PC-9 (cell line): Measurements from ENCODE around the gene TAL1. TPM values are rescaled to one million over a fixed set of nuclear protein-coding genes. Genes with fewer than 3 reads are reported as not detected.

Experiments
- BruUV-seq: library from RNA; stranded (reverse); fragments of 400-500 nt; replicated peaks from 2 replicates; lab custom pipeline; 2021; lab: Mats Ljungman, UMichigan
- CTCF ChIA-PET: fragments of 300-600 bp; sonication (Branson Sonifier 250); formaldehyde crosslinking; loops from one replicate; lab custom pipeline; 2022; ENCODE audit warnings: antibody characterized with exemption; lab: Charles Lee
- POLR2A ChIA-PET: fragments of 300-600 bp; sonication (Branson Sonifier 250); formaldehyde crosslinking; loops from one replicate; lab custom pipeline; 2022; ENCODE audit warnings: antibody characterized with exemption; ENCODE audit not compliant: unreplicated experiment; lab: Charles Lee
- DNase-seq, 2 experiments: peaks; one replicate each; pipeline versions ENCODE4 v3.0.0 to v3.0.0-alpha.2; 2015 to 2022; ENCODE audit warnings: mixed read lengths in 1 of 2
- H2AFZ ChIP-seq: fragments of 200-600 bp; sonication (generic); 2 replicates; pipeline ENCODE4 v1.8.1; 2017; ENCODE audit warnings: antibody characterized with exemption
- H3F3A ChIP-seq: fragments of 200-600 bp; sonication (generic); 2 replicates; pipeline ENCODE4 v1.8.1; 2017; ENCODE audit warnings: antibody characterized with exemption, mild to moderate bottlenecking, low read depth; ENCODE audit not compliant: insufficient read depth
- H3K27ac ChIP-seq: fragments of 200-600 bp; sonication (generic); 2 replicates; pipeline ENCODE4 v1.6.1; 2016; ENCODE audit warnings: mixed run types
- H3K27me3 ChIP-seq: fragments of 200-600 bp; sonication (generic); 2 replicates; pipeline ENCODE4 v1.6.1; 2016; ENCODE audit warnings: low read depth, mixed run types; ENCODE audit not compliant: insufficient read depth
- H3K36me3 ChIP-seq: fragments of 200-600 bp; sonication (generic); 2 replicates; pipeline ENCODE4 v1.6.1; 2016; ENCODE audit warnings: low read depth, mixed run types
- H3K4me1 ChIP-seq: fragments of 200-600 bp; sonication (generic); replicated peaks from 2 replicates; pipeline ENCODE4 v1.6.1; 2016; ENCODE audit warnings: mixed run types; ENCODE audit not compliant: insufficient read depth
- H3K4me2 ChIP-seq: fragments of 200-600 bp; sonication (generic); 2 replicates; pipeline ENCODE4 v1.6.1; 2017; ENCODE audit warnings: mixed run types
- H3K4me3 ChIP-seq: fragments of 200-600 bp; sonication (generic); 2 replicates; pipeline ENCODE4 v1.6.1; 2016; ENCODE audit warnings: mixed run types
- H3K79me2 ChIP-seq: fragments of 200-600 bp; sonication (generic); 2 replicates; pipeline ENCODE4 v1.6.1; 2017; ENCODE audit warnings: low read depth, mixed run types
- H3K9me2 ChIP-seq: fragments of 200-600 bp; sonication (generic); 2 replicates; pipeline ENCODE4 v1.8.1; 2017; ENCODE audit warnings: mild to moderate bottlenecking; ENCODE audit not compliant: insufficient read depth
- H3K9me3 ChIP-seq: fragments of 200-600 bp; sonication (generic); 2 replicates; pipeline ENCODE4 v1.8.1; 2016; ENCODE audit warnings: low read depth; ENCODE audit not compliant: insufficient read depth
- H4K20me1 ChIP-seq: fragments of 200-600 bp; sonication (generic); 2 replicates; pipeline ENCODE4 v1.8.1; 2017; ENCODE audit not compliant: insufficient read depth
- CTCF ChIP-seq: fragments of 200-600 bp; sonication (generic); conservative IDR thresholded peaks from 2 replicates; pipeline ENCODE4 v1.6.1; 2017; ENCODE audit warnings: mixed run types, antibody characterized with exemption, mild to moderate bottlenecking, moderate library complexity
- EZH2 ChIP-seq: fragments of 200-600 bp; sonication (generic); IDR thresholded peaks from 2 replicates; pipeline ENCODE4 v1.8.0; 2017; ENCODE audit warnings: antibody characterized with exemption, low read depth
- intact Hi-C: fragments of 100-400 bp; cut with micrococcal nuclease; formaldehyde crosslinking; loops from one replicate; pipeline ENCODE4 v1.10.0; 2022; ENCODE audit not compliant: unreplicated experiment
- total RNA-seq: library from RNA; stranded (reverse); gene quantifications from 2 replicates; pipeline ENCODE4 v1.2.3, GENCODE V29; 2021

Gene TAL1
- total RNA-seq, 1 experiment from 2014 or later, result not detected

GRCh38 chr1:47213230-47213963 lies 18.6 kb downstream of the TAL1 start:
- no TSS peak for BruUV-seq
- H3F3A ChIP-seq, result no peaks in the 10 kb centered on the region
- no peaks in the 10 kb centered on the region for H3K4me1 ChIP-seq
- no peaks in the 10 kb centered on the region for H3K9me3 ChIP-seq
- H3K4me3 ChIP-seq, result no peak overlapping the region
- intact Hi-C loops, result no loop called here
- H2AFZ ChIP-seq, result no peak overlapping the region
- CTCF ChIA-PET, result no interaction called here
- H3K9me2 ChIP-seq, result no peaks in the 10 kb centered on the region
- TF ChIP-seq CTCF (no peak), EZH2 (no peak)
- H3K36me3 ChIP-seq, result no peaks in the 10 kb centered on the region
- no peaks in the 10 kb centered on the region for H3K79me2 ChIP-seq
- no peak for DNase-seq
- no peaks in the 10 kb centered on the region for H4K20me1 ChIP-seq
- H3K27ac ChIP-seq, result no peak overlapping the region
- POLR2A ChIA-PET, result no interaction called here
- no peaks in the 10 kb centered on the region for H3K27me3 ChIP-seq
- H3K4me2 ChIP-seq, result no peak overlapping the region

- Histone ChIP-seq H2AFZ (no peak overlapping the region), H3K36me3 (no peaks in the 10 kb centered on the region), H3K9me3 (no peaks in the 10 kb centered on the region), H3K27ac (no peak overlapping the region), H3F3A (no peaks in the 10 kb centered on the region), H3K9me2 (no peaks in the 10 kb centered on the region), H3K27me3 (no peaks in the 10 kb centered on the region), H3K4me1 (no peaks in the 10 kb centered on the region), H3K79me2 (no peaks in the 10 kb centered on the region), H3K4me2 (no peak overlapping the region), H4K20me1 (no peaks in the 10 kb centered on the region), H3K4me3 (no peak overlapping the region)
- ChIA-PET POLR2A (no interaction called here), CTCF (no interaction called here)
- intact Hi-C loops, result no loop called here
- no peak for DNase-seq
- no TSS peak for BruUV-seq
- no peak for TF ChIP-seq EZH2
These were observed 19.3 kb downstream of the TAL1 start for GRCh38 chr1:47212636-47213229.

- Histone ChIP-seq H2AFZ (no peak overlapping the region), H3K4me1 (no peaks in the 10 kb centered on the region), H3F3A (no peaks in the 10 kb centered on the region), H3K27me3 (no peaks in the 10 kb centered on the region), H3K4me3 (no peak overlapping the region), H4K20me1 (no peaks in the 10 kb centered on the region), H3K27ac (no peak overlapping the region), H3K79me2 (no peaks in the 10 kb centered on the region), H3K4me2 (no peak overlapping the region), H3K36me3 (no peaks in the 10 kb centered on the region), H3K9me2 (no peaks in the 10 kb centered on the region), H3K9me3 (no peaks in the 10 kb centered on the region)
- ChIA-PET CTCF (no interaction called here), POLR2A (no interaction called here)
- no peak for TF ChIP-seq CTCF
- no peak for TF ChIP-seq EZH2
- BruUV-seq, result no TSS peak
- DNase-seq, result no peak
- intact Hi-C loops, result no loop called here
These were observed 20.2 kb downstream of the TAL1 start for GRCh38 chr1:47211796-47212269.
